PC-3 (cell line): ENCODE measurements around the gene GPC3.

ENCODE experiments used
- EZH2 ChIP-seq: fragments of 300-600 bp; sonication (generic); IDR thresholded peaks from one replicate; pipeline ENCODE4 v1.6.1; 2017; ENCODE audit warnings: antibody characterized with exemption, mild to moderate bottlenecking, low read length; ENCODE audit not compliant: unreplicated experiment
- EZH2phosphoT487 ChIP-seq: fragments of 300-600 bp; sonication (generic); IDR thresholded peaks from 2 replicates; pipeline ENCODE4 v1.6.1; 2018; ENCODE audit warnings: mild to moderate bottlenecking, antibody characterized with exemption, low read length, borderline replicate concordance
- TF ChIP-seq, protein P1 (sequence below): fragments of 300-600 bp; sonication (generic); conservative IDR thresholded peaks from 2 replicates; pipeline ENCODE4 v1.5.1; 2017; ENCODE audit warnings: antibody characterized with exemption, low read depth, mild to moderate bottlenecking, low read length

DNA sequence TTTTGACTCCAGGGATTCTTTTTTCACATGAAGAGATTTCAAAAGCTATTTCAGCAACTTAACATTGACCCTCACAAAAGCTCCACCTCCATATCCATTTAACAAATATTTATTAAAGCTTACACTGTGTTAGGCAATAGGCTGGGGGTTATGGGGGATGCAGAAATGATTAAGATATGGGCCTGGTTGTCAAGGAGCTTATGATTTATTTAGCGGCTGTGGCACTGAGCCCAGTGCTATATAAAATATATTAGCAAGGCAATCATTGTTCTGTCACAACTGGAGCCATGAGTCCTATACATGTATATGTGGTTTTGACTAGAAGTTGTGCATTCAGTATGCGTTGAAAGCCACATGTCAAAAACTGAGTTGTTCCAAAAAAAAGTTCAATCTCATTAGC is 131.1 kb downstream of the GPC3 start:
- no peak for TF ChIP-seq EZH2
- TF ChIP-seq, protein P1, sequence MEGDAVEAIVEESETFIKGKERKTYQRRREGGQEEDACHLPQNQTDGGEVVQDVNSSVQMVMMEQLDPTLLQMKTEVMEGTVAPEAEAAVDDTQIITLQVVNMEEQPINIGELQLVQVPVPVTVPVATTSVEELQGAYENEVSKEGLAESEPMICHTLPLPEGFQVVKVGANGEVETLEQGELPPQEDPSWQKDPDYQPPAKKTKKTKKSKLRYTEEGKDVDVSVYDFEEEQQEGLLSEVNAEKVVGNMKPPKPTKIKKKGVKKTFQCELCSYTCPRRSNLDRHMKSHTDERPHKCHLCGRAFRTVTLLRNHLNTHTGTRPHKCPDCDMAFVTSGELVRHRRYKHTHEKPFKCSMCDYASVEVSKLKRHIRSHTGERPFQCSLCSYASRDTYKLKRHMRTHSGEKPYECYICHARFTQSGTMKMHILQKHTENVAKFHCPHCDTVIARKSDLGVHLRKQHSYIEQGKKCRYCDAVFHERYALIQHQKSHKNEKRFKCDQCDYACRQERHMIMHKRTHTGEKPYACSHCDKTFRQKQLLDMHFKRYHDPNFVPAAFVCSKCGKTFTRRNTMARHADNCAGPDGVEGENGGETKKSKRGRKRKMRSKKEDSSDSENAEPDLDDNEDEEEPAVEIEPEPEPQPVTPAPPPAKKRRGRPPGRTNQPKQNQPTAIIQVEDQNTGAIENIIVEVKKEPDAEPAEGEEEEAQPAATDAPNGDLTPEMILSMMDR: no peak
- no peak for TF ChIP-seq EZH2phosphoT487
